ENCODE data around the gene CARD14.

- TF ChIP-seq CTCF (IDR thresholded peaks at IDR 0.05) (no peak), POLR2A (IDR thresholded peaks at IDR 0.05) (no peak), EP300 (IDR thresholded peaks at IDR 0.05) (no peak)
Observed at GRCh38 chr17:80244871-80245509, 75.2 kb downstream of the CARD14 start.
